GM20431 (cell line): ENCODE data around the gene BRINP2.
"Not testable (repeated sequence)": the region's sequence is repeated elsewhere in the genome, so short reads cannot be mapped to it uniquely, and the experiment has no call there.

ENCODE experiments used
- in situ Hi-C: fragments of 300-500 bp; cut with MseI, MboI; formaldehyde crosslinking; loops from one replicate; pipeline ENCODE4 v1.15.0; 2020; ENCODE audit warnings: low sequenced_read_pairs; ENCODE audit not compliant: unreplicated experiment

The BRINP2 gene

DNA sequence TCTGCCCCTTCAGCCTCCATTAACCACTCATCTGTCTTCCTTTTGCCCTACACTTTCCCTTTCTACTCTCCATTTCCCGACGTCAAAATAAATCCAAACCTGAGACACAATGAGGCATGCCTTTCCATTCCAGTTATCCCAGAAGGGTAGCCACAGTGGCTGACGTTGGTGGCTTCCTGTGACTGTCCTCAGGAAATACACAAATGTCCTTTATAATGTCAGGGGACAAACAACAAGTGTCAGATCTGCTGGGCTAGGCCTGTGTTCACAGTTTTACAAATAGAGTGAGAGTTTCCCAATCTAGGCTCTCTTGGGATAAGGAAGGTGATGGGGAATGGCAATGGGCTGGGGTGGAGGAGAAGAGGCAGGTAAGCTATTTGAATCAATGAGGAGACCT, 135.3 kb downstream of the BRINP2 start:
- in situ Hi-C loops, result no loop called here

DNA sequence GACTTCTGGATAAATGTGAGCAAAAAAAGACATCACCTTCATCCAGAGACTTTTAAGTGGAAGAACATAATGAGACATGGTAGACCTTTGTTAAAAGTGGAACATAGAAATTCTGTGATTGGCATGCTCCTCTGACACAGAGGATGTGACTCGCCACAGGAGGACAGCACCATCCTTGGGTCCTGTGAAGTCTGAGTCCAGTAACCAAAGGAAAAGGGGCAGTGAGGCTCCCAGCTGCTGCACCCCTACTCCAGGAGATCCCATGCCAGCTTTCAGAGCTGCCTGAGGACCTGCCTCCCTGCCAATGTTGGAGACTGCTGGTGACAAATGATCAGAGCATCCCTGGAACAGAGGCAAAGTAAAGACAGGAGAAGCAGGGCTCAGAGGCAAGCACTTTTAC, 136.2 kb downstream of the BRINP2 start:
- in situ Hi-C loops, result no loop called here

DNA sequence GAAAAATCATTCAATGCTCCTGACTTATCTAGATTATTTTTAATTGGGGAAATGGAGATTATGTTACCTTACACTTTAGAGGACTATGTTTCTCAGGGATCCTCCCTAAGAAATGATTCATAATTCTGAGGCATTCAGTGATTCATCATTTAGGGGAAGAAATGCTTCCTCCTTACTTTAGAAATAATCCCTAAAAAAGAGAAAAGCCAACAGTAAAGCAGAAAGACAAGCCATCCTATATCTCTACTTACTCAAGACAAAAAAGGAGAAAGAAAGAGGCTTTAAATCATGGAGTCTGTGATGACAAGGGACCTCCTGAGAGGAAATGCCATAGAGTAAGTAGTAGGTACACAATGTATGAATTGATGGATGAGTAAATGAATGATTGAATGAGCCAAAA, 137.0 kb downstream of the BRINP2 start:
- in situ Hi-C loops, result no loop called here

DNA sequence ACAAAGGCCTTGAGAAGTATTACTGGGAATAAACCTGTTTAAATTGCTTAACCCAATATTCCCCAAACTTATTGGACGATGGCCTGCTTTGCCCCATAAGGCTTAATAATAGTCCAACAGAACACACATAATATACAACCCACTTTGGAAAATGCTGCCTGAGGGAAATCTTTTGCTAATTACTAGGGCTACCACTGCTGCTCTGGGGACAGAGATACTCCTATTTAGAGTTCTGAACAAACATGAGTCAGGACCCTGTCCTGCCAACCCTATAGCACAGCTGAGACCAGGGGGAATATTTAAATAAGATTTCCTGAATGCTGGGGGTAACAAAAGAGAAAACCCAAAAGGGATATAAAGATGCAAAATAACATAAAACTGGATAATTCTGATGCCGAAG, 139.1 kb downstream of the BRINP2 start:
- in situ Hi-C loops, result no loop called here

DNA sequence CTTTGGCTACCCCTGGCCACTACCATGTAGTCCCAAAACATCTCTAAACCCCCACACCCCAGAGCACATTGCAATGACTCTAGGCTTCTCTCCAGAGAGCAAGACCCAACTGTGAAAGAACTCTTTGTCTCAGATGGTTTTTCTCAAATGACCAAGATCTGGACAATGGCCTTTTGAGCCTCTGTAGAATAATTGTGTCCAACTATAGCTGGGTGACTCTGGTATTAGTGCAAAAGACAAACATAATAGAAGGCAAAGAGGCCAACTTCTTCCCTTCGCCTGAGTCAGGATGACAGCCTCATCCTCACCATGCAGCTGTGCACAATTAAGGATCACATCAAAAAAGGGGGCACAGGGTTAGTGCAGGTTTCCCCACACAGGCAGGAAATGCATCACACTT, 139.6 kb downstream of the BRINP2 start:
- in situ Hi-C loops, result no loop called here

DNA sequence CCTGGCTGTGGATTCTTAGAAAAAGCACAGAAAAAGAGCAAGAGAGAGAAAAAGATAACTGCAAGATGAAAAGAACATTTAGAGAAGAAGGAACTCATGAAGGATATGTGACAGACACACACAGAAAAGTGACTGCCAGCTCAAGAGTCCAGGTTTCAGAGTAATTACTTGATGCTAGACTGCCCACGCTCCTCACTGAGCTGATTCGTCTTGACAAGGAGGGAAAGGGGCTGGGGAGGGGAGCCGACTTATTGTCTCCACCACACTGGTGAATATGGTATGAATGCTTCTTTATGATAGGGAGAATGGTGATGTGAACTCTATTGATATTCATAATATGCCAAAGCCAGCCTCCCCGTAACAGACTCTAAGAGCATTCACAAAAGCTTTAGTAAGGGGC, 140.4 kb downstream of the BRINP2 start:
- in situ Hi-C loops, result no loop called here

DNA sequence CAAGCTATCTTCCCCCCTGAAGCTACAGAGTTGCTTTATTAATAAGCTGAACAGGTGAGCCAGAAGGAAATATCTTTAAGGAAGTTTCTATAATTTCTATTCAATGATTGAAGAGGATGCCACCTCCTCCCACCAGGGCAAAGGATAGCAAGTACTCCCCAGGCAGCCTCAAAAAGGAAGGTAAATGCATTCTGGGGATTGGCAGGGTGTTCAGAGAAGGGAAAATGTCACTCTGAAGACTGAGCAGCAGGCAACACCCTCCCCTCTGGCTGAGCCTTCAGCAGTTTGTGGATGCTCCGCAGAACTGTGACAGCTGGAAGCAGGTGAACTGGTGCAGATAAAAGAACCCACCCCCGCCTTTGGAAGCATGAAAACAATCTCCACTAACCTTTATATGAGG, 140.8 kb downstream of the BRINP2 start:
- in situ Hi-C loops, result no loop called here

DNA sequence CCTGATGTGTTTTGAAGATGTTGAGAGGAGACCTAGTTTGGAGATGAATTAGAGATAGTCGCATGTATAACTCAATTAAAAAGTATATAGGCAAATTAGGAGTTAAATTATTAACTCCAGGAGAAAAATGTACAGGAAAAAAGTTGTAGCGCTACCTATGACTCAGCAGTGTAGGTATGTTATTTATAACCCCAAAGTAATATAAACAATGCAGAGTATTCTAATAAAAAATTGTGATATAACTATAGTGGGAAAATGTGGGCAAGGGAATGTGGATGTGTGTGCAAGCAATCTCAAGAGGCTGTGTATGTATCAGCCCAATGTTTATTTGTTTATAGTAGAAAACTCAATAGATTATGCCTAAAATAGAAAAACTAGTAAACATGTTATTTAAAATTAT, 144.5 kb downstream of the BRINP2 start:
- in situ Hi-C loops, result no loop called here

DNA sequence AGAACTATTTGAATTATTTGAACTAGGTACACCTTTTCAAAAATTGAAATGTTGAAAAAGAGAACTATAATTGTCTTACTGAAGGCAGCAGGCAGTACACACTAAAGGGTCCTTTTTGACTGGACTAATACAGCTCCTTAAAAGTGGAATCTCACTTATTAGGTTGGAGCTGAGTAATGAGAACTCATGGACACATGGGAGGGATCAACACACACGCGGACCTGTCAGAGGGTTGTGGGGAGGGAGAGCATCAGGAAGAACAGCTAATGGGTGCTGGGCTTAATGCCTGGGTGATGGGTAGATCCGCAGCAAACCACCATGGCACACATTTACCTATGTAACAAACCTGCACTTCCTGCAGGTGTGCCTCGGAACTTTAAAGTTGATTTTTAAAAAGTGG, 145.0 kb downstream of the BRINP2 start:
- in situ Hi-C loops, result no loop called here

DNA sequence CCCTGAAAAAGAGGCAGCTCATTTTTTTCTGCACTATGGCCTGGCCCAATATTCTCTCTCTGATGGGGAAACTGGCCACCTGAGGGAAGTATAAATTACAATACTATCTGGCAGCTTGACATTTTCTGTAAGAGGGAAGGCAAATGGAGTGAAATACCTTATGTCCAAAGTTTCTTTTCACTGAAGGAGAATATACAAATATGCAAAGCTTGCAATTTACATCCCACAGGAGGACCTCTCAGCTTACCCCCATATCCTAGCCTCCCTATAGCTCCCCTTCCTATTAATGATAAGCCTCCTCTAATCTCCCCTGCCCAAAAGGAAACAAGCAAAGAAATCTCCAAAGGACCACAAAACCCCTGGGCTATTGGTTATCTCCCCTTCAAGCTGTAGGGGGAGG, 150.7 kb downstream of the BRINP2 start:
- in situ Hi-C loops, result not testable (repeated sequence)

DNA sequence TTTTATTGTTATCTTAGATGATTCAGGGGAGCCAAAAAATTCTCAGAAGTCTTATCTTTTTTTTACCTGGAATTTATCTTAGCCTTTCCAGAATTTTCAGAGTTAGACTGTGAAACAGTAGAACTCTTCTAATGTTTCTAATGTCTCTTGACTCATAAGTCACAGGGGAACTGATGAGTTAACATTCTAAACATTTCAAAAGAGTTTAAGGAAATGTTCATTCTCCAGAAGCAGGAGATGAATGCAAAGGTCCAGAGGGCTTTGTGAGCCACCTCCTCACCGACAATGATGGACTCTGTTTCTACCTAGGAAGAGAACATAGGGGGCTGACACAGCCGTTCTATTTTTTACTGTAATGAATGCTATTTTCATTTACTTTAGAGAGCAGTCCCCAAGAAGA, 157.5 kb downstream of the BRINP2 start:
- in situ Hi-C loops, result no loop called here

DNA sequence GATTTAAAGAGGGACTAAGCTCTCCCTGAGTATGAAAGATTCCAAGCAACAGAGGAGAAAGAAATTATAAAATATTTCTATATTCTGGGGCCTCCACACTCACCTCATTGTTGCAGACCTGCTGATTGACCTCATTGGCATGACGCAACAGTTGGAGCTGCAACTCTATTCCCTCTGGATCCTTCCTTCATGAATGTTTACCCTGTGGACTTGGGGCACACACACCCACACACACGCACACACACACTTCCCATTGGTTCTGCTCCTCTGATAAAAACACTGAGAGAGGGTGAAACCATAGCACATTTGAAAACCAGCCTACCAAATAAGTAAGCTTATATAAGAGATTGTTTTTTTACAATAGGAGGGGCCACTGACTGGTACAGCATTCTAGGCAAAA, 159.1 kb downstream of the BRINP2 start:
- in situ Hi-C loops, result no loop called here
